ENCODE data around the gene ZNF397.

GRCh38 chr18:35191698-35192025 lies 49.2 kb upstream of the ZNF397 start:
- TF ChIP-seq, protein P1, sequence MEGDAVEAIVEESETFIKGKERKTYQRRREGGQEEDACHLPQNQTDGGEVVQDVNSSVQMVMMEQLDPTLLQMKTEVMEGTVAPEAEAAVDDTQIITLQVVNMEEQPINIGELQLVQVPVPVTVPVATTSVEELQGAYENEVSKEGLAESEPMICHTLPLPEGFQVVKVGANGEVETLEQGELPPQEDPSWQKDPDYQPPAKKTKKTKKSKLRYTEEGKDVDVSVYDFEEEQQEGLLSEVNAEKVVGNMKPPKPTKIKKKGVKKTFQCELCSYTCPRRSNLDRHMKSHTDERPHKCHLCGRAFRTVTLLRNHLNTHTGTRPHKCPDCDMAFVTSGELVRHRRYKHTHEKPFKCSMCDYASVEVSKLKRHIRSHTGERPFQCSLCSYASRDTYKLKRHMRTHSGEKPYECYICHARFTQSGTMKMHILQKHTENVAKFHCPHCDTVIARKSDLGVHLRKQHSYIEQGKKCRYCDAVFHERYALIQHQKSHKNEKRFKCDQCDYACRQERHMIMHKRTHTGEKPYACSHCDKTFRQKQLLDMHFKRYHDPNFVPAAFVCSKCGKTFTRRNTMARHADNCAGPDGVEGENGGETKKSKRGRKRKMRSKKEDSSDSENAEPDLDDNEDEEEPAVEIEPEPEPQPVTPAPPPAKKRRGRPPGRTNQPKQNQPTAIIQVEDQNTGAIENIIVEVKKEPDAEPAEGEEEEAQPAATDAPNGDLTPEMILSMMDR (IDR thresholded peaks at IDR 0.05) = no peak
- no peak for TF ChIP-seq POLR2A (IDR thresholded peaks at IDR 0.05)
